Lower lobe of right lung (tissue), 2 donors: ENCODE measurements around the gene REX1BD. TPM values are rescaled to one million over a fixed set of nuclear protein-coding genes. Genes with fewer than 3 reads are reported as not detected.

Source experiments
- ATAC-seq, 2 donors: fragments of 200-7000 bp; cut with Tn5 transposase; one replicate each; pipeline ENCODE4 v1.9.1; 2020 to 2022; ENCODE audit warnings: mild to moderate bottlenecking in 2 of 2, moderate library complexity in 2 of 2
- DNase-seq: peaks from one replicate; pipeline ENCODE4 v3.0.0-alpha.2; 2020
- H3K27ac ChIP-seq: fragments of 200-600 bp; one replicate; pipeline ENCODE4 v1.8.0; 2022
- H3K27me3 ChIP-seq: fragments of 200-600 bp; one replicate; pipeline ENCODE4 v1.8.0; 2022; ENCODE audit warnings: low read depth
- H3K36me3 ChIP-seq: fragments of 200-600 bp; one replicate; pipeline ENCODE4 v1.8.0; 2022; ENCODE audit warnings: mild to moderate bottlenecking
- H3K4me1 ChIP-seq: fragments of 200-600 bp; one replicate; pipeline ENCODE4 v1.8.0; 2022
- H3K4me3 ChIP-seq: fragments of 200-600 bp; one replicate; pipeline ENCODE4 v1.8.0; 2022; ENCODE audit warnings: mild to moderate bottlenecking
- H3K9me3 ChIP-seq: fragments of 200-600 bp; one replicate; pipeline ENCODE4 v1.8.0; 2022
- intact Hi-C: fragments of 100-400 bp; cut with DNase I; formaldehyde crosslinking; loops from one replicate; pipeline ENCODE4 v1.11.0; 2022
- total RNA-seq: library from RNA; stranded (reverse); fragmentation: NEBNext Ultra II Directional; extraction: Animal tissue kit (Norgen Biotek cat#: 25700); gene quantifications from one replicate; pipeline ENCODE4 v1.2.1, GENCODE V29; 2021
- TF ChIP-seq, protein P1 (sequence below): fragments of 200-600 bp; IDR thresholded peaks from one replicate; pipeline ENCODE4 v1.8.0; 2022; ENCODE audit warnings: antibody characterized with exemption, mild to moderate bottlenecking
- donor health status: DM: no; HTN: yes; CAD: no; lungs with severe emphysema.

REX1BD gene
- total RNA-seq, 1 donor from 2014 or later = 60.4 TPM

DNA sequence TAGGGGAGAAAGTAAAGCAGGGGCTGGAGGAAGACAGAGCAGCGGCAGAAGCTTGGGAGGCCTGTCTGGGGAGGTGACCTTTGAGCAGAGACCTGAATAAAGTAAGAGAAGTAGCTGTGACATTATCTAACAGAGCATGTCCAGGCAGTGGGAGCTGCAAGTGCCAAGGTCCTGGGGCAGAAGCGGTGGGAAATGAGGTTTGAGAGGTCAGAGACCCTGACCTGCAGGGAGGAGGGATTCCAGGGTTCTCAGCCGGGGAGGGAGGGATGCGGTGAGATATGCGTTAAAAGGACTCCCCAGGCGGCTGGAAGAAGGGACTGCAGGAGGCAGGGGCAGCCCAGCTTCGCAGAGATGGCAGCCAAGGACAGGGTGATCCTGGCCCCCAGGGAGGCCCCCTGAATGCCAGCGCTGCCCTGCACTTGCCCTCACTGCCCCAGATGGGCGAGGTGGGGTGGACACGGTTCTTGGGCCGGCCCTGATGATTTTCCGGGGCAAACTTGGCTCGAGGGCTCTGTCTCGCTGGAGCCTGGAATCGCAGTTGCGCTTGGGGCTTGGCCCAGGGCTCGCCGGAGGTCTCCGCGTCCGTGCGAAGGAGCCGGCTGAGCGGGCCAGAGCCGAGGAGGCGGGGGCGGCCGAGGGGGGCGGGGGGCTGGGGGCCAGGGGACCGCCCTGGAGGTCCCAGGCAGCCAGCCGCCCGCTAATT lies 14.8 kb downstream of the REX1BD start:
- H3K36me3 ChIP-seq = no peaks in the 10 kb centered on the region
- peaks cover 79% of the 10 kb centered on the region for H3K27me3 ChIP-seq
- H3K9me3 ChIP-seq = no peaks in the 10 kb centered on the region
- H3K27ac ChIP-seq = no peak overlapping the region
- DNase-seq (no peak), ATAC-seq (no peak)
- H3K4me3 ChIP-seq = no peak overlapping the region
- peaks cover 23% of the 10 kb centered on the region for H3K4me1 ChIP-seq
- intact Hi-C loops = no loop called here
- TF ChIP-seq, protein P1, sequence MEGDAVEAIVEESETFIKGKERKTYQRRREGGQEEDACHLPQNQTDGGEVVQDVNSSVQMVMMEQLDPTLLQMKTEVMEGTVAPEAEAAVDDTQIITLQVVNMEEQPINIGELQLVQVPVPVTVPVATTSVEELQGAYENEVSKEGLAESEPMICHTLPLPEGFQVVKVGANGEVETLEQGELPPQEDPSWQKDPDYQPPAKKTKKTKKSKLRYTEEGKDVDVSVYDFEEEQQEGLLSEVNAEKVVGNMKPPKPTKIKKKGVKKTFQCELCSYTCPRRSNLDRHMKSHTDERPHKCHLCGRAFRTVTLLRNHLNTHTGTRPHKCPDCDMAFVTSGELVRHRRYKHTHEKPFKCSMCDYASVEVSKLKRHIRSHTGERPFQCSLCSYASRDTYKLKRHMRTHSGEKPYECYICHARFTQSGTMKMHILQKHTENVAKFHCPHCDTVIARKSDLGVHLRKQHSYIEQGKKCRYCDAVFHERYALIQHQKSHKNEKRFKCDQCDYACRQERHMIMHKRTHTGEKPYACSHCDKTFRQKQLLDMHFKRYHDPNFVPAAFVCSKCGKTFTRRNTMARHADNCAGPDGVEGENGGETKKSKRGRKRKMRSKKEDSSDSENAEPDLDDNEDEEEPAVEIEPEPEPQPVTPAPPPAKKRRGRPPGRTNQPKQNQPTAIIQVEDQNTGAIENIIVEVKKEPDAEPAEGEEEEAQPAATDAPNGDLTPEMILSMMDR = peak; percentile 9

- H3K9me3 ChIP-seq = no peaks in the 10 kb centered on the region
- TF ChIP-seq, protein P1 = no peak
- H3K27me3 ChIP-seq = peaks cover 79% of the 10 kb centered on the region
- intact Hi-C loops = no loop called here
- no peaks in the 10 kb centered on the region for H3K36me3 ChIP-seq
- no peak overlapping the region for H3K4me3 ChIP-seq
- ATAC-seq (no peak), DNase-seq (no peak)
- peaks cover 23% of the 10 kb centered on the region for H3K4me1 ChIP-seq
- H3K27ac ChIP-seq = no peak overlapping the region
These were observed 15.6 kb downstream of the REX1BD start for GRCh38 chr19:18603958-18604819.

- no peak for DNase-seq
- Histone ChIP-seq H3K27me3 (peaks cover 79% of the 10 kb centered on the region), H3K4me1 (peaks cover 26% of the 10 kb centered on the region), H3K36me3 (no peaks in the 10 kb centered on the region), H3K9me3 (no peaks in the 10 kb centered on the region), H3K27ac (no peak overlapping the region), H3K4me3 (no peak overlapping the region)
- intact Hi-C loops = no loop called here
- TF ChIP-seq, protein P1 = no peak
- no peak for ATAC-seq
These were observed 16.2 kb downstream of the REX1BD start for GRCh38 chr19:18604820-18605159.

DNA sequence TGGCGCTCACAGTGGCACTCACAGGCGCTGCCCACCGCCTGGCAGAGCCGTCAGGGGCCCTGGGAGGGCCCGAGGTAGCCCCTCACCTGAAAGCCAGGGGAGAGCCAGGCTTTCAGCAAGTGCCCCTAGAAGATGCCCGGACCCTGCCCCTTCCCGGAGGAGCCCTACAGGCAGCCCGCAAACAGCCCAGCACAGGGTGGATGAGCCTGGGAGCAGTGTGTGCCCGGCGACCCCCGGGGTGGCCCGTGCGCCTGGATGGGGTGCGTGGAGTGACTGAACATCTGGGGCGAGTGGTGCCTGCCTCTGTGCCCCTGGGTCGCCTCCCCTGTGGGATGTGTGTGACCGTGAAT lies 16.6 kb downstream of the REX1BD start:
- no peak overlapping the region for H3K27ac ChIP-seq
- no peaks in the 10 kb centered on the region for H3K9me3 ChIP-seq
- peaks cover 30% of the 10 kb centered on the region for H3K4me1 ChIP-seq
- DNase-seq (no peak), ATAC-seq (no peak)
- peak overlapping the region; percentile 31 for H3K4me3 ChIP-seq
- no peaks in the 10 kb centered on the region for H3K36me3 ChIP-seq
- TF ChIP-seq, protein P1 = no peak
- intact Hi-C loops = no loop called here
- peaks cover 83% of the 10 kb centered on the region for H3K27me3 ChIP-seq

DNA sequence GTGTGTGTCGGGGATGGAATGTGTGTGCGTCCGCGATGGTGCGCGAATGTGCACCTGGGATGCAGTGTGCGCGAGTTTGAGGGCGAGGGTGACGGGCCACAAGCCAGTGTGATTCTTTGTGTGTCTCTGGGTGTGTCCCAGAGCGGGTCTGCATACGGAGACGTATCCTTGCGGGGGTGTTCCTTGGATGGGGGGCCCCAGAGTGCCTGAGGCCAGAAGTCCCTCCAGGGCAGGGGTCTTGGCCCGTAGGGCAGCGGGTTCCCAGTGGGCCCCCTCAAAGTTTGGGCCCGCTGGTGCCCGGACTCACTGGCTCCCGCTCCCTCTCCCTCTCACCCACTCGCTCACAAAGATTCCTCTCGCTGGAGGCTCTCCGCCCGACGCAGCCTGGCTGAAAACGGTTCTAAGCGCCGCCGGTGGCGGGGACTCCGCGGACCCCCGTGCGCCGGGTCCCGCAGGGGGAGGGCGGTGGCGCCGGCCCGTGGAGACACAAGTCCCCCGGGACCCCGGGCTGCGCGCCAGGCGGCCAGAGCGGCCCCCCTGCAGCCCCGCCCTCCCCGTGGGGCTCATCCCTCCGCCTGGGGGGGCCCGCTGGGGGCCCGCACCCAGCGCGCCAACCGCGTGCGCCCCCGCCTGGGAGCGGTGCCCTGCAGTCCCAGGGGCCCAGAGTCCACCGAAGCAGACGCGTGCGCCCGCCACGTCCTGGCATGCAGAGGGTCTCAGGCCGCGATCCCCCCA lies 17.1 kb downstream of the REX1BD start:
- ATAC-seq (no peak), DNase-seq (no peak)
- intact Hi-C loops = no loop called here
- peaks cover 88% of the 10 kb centered on the region for H3K27me3 ChIP-seq
- TF ChIP-seq, protein P1 = no peak
- no peaks in the 10 kb centered on the region for H3K36me3 ChIP-seq
- H3K4me3 ChIP-seq = peak overlapping the region; percentile 31
- H3K27ac ChIP-seq = no peak overlapping the region
- H3K4me1 ChIP-seq = peaks cover 36% of the 10 kb centered on the region
- H3K9me3 ChIP-seq = no peaks in the 10 kb centered on the region
